Endothelial cell of umbilical vein (primary cell): ENCODE data around the gene MVB12B.

Source experiments
- CTCF ChIP-seq, 2 donors: IDR thresholded peaks; 1 replicate in 1 of 2; 2 replicates in 1 of 2; pipeline ENCODE4 v1.5.1; 2011; ENCODE audit warnings: low read length in 2 of 2, mild to moderate bottlenecking in 2 of 2, moderate library complexity in 2 of 2, control low read depth in 1 of 2, inconsistent platforms in 1 of 2, low read depth in 1 of 2; ENCODE audit not compliant: insufficient read depth in 1 of 2; ENCODE audit errors: extremely low read depth in 1 of 2
- EZH2 ChIP-seq: IDR thresholded peaks from 2 replicates; pipeline ENCODE4 v1.6.1; 2012; ENCODE audit warnings: borderline replicate concordance, low read depth, mild to moderate bottlenecking, moderate library complexity, low read length, inconsistent platforms; ENCODE audit not compliant: severe bottlenecking
- MAX ChIP-seq: IDR thresholded peaks from 2 replicates; pipeline ENCODE4 v1.6.1; 2011; ENCODE audit not compliant: insufficient read depth, insufficient read length
- MYC ChIP-seq: IDR thresholded peaks from one replicate; pipeline ENCODE4 v1.6.1; 2011; ENCODE audit warnings: mild to moderate bottlenecking, low read depth, low read length
- POLR2A ChIP-seq: IDR thresholded peaks from 2 replicates; pipeline ENCODE4 v1.6.1; 2012; ENCODE audit warnings: low read depth, mild to moderate bottlenecking, control low read depth, low read length
- POLR2AphosphoS5 ChIP-seq: IDR thresholded peaks from 2 replicates; pipeline ENCODE4 v1.6.1; 2012; ENCODE audit warnings: low read depth, mild to moderate bottlenecking, control low read depth, low read length, moderate library complexity; ENCODE audit not compliant: insufficient read depth

- TF ChIP-seq EZH2, result no peak
- TF ChIP-seq POLR2AphosphoS5, result no peak
- TF ChIP-seq MYC, result no peak
- no peak for TF ChIP-seq CTCF (IDR thresholded peaks at IDR 0.05; ENCODE audit: extremely low read depth in 1 of 2, insufficient read depth in 1 of 2, low read depth in 1 of 2, low read length in 2 of 2)
- TF ChIP-seq MAX, result no peak
- TF ChIP-seq POLR2A, result no peak
Observed at GRCh38 chr9:126418608-126419007, 92.0 kb downstream of the MVB12B start.
